NCI-H1436 treated with DMSO at 0.1 percent for 48 hours (cell line): Measurements from ENCODE around the gene TMEM214.

Experiments
- DNase-seq: peaks from one replicate; lab custom pipeline; 2025; lab: John Stamatoyannopoulos, UW

TMEM214 gene, protein sequence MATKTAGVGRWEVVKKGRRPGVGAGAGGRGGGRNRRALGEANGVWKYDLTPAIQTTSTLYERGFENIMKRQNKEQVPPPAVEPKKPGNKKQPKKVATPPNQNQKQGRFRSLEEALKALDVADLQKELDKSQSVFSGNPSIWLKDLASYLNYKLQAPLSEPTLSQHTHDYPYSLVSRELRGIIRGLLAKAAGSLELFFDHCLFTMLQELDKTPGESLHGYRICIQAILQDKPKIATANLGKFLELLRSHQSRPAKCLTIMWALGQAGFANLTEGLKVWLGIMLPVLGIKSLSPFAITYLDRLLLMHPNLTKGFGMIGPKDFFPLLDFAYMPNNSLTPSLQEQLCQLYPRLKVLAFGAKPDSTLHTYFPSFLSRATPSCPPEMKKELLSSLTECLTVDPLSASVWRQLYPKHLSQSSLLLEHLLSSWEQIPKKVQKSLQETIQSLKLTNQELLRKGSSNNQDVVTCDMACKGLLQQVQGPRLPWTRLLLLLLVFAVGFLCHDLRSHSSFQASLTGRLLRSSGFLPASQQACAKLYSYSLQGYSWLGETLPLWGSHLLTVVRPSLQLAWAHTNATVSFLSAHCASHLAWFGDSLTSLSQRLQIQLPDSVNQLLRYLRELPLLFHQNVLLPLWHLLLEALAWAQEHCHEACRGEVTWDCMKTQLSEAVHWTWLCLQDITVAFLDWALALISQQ

DNA sequence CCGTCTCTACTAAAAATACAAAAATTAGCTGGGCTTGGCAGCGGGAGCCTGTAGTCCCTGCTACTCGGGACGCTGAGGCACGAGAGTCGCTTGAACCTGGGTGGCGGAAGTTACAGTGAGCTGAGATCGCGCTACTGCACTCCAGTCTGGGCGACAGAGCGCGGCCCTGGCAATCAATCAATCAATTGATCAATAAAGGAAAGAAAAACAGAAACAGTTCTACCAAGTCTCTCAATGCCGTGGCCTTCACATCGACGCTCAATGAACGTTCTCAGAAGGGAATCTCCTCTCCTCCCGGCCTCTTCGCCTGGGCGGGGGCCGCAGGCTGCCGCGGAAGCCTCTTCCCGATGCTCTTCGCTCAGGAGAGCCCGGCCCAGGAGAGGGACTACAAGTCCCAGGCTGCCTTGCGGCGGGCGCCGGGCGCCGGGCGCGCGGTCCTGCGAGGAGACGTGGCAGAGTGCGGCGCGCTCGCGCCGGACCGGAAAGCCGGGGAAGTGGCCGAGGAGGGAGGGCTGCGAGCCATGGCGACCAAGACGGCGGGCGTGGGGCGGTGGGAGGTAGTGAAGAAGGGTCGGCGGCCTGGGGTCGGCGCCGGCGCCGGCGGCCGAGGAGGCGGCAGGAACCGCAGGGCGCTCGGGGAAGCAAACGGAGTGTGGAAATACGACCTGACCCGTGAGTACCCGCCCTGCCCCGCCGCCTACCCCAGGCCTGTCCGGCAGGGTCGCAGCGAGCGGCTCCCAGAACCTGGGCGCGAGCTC, at the start of gene TMEM214:
Gene TMEM214, plus strand, starts transcription at position 471 of the 758 bp plus-strand sequence. Its CDS starts 51 bp downstream, at position 522.
- peak; percentile 1 for DNase-seq

DNA sequence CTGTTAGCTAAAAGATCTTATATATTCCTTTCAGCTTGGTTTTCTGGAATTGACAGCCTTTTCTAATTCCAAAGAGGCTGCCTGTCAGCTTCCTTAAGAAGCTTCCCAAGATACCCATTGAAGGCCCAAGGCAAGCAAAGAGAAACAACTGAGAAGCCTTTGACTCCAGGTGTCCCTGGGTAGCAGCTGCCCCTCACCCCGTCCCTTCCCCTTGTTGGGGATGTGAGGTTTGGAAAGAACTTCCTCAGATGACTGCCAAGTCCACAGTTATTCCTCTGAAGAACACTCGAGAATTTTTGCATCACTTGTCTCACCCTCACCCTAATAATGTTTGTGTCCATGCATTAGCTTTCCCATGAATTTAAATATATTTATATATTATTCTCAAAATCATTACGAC, 49.0 kb upstream of the TMEM214 start:
- DNase-seq = no peak

DNA sequence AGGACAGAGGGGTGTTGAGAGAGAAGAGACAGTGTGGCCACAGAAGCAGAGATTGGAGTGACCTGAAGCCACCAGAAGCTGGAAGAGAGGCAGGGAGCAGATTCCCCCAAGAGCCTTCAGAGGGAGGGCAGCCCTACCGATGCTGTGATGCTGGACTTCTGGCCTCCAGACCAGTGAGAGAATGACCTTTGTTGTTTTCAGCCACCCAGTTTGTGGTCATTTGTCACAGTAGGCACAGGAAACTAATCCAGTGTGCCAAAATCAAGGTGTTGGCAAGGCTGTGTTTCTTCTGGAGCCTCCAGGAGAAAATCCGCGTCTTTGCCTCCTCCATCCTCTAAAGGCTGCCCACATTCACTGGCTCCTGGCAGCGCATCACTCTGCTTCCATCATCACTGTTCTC, 47.0 kb upstream of the TMEM214 start:
- no peak for DNase-seq

DNA sequence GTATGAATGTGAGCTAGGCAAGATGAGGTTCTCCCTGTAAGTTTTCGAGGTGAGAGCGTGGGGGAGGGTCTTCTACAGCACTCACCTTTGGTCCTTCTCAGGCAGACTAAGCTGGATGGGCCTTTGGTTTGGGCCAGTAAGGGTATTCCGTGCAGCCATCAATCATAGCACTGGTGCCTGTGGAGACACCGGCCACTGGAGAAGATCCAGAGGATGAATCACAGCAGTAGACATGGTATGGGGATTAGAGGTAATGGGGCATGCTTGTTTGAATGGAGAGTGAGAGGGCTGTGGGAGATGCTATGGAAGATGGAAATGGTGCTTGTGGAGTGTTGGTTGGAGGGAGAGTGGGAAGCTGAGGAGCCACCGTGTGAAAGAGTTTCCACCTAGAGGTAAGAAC, 46.2 kb upstream of the TMEM214 start:
- DNase-seq = no peak

DNA sequence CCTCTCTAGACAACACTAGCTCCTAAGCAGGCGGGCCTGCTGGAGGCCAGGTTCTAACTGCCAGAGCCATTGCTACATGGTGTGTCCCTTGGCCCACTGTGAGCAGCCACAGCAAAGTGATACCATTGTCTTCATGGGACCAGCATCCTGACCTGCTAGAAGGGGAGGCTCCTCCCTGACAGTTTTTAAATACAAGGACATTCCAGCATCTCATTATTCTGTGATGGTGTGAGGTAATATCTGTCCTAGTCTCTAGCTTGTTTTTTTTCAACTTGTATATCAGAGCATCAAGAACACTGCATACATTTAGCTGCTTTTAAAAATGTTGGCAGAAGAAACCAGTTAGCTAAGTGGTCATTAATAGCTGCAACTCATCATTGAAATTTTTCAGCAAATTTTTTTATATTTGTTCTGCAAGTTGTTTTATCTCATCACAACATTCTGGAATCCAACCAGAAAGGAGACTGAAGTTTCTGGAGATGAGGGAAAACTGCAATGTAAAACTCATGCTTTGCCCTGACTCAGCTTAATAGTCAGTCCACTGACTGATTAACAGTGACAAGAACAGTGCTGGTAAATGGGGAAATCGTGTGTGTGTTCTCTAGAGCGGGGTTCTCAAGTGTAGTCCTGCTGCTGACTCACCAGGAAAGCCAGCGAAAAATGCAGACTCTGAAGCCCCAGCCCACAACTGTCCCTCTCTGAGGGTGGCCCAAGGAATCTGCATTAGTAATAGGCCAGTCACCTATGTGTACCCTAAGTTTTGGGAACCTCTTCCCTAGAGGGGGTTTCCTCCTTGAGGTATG, 44.5 kb upstream of the TMEM214 start:
- no peak for DNase-seq

DNA sequence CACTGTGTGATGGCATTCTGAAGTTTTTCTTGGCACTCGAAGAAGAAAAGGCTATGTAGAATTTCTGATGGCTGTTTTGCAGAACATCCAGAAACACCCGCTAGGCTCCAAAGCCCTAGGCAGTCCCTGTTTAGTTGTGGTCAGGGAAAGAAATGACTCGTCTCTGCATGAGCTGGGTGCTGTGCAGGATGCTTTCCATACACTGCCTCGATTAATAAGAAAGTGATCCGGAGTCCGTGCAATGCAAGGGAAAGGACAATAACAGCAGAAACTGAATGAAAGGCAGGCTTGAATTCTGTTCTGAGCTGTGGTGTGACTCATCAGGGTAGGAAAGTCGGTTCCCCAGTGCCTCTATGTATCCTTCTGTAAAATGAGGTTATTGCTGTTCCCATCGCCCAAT, 43.6 kb upstream of the TMEM214 start:
- no peak for DNase-seq

DNA sequence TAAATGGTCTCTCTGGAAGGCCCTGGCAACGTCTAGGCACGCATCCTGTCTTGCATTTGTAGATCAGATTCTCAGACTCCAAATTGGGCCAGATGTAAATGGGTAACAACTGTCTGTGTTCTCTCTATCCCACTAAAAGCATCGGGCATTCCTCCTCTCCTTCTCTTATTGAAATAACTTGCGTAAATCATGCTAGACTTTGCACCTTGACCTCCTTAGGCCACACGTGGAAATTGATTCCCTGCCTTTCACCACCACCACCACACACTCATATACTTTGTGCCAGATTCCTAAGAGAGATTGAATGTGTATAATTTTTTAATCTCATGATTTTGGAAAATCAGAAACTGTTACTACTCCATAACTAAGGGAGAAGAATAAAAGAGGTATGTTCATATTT, 41.0 kb upstream of the TMEM214 start:
- DNase-seq = no peak

DNA sequence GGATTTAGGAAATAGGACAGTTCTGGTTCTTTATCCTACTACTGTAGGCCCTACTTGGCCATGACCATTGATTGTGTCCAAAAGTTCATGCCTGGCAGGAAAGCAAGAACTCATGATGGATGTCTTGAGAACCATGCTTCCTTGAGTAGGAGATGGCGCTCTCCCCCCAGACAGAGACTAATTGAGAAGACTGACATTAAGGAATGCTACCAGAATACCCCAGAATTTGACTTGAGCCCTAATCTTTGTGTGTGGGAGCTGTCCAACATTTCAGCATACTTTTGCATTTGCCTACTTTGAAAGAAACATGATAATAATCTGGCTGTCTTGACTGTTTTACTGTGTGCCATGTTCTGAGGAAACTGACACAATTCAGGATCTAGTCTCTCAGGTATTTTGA, 39.0 kb upstream of the TMEM214 start:
- DNase-seq = no peak

DNA sequence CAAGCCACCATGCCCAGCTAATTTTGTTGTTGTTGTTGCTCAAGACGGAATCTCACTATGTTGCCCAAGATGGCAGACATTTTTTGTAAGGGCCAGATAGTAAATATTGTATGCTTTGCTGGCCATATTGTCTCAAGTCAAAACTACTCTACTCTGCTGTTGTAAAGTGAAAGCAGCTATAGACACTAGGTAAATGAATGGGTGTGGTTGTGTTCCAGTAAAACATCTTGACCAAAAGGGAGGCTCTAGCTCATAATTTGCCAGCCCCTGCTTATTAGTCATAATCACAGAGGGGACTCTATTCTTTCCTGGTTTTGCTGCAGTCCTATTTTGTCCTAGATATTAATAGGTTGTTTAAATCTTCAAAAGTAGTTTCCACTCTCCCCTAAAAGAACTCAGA, 37.8 kb upstream of the TMEM214 start:
- DNase-seq = no peak

DNA sequence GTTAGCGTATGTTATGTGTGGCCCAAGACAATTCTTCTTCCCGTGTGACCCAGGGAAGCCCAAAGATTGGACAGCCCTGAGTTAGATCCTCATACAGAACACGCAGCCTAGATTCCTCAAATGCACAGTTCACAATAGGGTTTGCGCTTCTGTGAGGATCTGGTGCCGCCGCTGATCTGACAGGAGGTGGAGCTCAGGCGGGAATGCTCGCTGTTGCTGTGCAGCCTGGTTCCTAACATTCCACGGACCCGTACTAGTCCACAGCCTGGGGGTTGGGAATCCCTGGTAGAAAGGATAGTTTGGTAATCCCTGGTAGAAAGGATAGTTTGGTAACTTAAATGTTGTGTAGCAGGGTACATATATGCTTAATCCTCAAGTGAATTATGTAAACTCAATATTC, 35.4 kb upstream of the TMEM214 start:
- DNase-seq = no peak

DNA sequence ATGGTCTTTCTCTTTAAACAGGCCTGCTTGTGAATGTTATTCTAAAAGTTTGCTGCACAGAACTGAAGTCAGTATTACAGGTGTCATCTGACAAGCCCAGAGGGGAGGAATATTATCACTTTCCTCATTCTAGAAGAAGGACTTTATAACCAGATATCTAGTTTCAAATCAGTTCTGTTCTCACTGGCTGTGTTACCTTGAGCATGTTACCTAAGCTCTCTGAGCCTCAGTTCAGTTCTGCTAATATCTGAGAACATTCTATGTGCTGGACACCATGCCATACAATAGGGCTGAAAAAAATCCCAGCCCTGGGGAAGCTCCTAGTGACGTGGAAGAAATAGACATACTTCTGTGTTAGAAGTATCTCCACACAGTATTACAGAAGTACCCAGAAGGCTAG, 34.4 kb upstream of the TMEM214 start:
- DNase-seq = no peak

DNA sequence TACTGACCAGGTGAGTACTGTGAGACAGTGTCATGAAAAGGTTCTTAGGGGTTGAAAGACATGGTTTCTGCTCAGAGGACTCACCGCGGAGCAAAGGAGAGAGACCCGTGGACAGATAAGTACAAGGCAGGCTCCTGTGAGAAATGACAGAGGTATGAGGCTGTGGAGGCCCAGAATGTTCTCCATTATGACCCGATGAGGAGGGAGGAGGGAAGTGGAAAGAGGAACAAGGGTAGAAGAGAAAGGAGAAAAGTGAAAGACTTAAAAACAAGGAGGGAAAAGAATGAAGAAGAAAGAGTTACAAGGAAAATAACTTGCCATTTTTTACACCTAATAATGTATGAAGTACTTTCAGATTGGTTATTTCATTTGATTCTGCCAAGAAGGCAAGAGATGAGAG, 32.5 kb upstream of the TMEM214 start:
- no peak for DNase-seq

DNA sequence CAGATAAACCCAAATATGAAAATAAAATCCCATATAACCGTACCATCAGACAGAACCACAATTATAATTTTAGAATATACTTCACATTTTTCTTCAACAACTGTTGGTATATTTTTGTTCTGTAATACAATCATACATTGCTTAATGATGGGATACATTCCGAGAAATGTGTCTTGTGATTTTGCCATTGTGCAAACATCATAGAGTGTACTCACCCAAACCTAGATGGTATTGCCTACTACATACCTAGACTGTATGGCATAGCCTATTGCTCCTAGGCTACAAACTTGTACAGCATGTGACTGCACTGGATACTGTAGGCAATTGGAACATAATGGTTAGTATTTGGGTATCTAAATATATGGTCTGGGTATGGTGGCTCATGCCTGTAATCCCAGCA, 31.8 kb upstream of the TMEM214 start:
- no peak for DNase-seq

DNA sequence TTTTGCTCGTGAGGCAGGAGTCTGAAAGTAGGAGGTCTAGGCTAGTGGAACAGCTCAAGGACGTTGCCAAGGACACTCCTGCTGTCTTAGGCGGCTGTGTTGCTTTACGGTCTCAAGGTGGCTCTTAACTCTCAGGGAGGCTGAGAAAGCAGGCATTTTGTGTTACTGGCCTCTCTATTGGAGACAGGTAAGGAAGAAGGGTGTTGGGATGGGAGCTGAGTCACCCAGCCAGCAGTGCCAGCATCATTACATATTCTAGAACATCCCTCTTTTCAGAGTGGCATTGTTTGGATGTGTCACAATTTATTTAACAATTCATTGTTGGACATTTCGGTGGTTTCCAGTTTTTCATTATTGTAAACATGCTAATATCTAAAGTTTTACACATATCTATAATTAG, 30.8 kb upstream of the TMEM214 start:
- DNase-seq = no peak

DNA sequence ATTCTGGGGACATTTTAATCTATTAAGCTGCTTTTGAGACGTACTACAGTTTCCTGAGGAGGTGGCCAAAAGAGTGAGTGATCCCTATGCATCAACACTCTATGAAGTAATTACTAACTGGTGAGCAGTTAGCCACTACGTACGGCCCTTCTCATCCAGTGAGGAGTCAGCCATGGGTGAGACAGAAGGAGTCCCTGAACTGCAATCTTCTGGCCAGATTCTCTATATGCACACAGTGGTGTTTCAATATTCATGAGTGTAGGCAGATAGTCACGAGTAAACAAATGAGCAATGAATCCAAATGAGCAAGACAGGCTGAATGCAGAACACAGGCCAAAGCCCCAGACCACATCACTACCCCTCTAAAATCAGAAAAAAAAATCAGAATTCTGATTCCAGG, 29.8 kb upstream of the TMEM214 start:
- no peak for DNase-seq

DNA sequence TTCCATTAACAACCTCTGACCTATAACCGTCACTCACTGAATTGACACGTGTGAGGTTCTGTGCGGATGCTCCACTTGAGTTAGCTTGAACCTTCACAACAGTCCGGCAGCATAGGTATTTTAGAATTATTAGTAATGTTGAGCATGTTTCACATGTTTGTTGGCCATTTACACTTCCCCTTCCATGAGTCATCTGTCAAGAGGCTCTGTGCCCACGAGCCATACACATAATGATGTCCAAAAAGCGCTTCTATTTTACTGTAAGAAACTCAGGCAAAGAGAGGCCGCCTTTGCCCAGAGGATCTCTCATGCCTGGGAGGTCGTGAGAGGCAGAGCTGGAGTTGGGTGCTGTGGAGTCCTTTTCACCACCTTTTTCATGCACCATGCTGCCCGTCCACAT, 28.9 kb upstream of the TMEM214 start:
- no peak for DNase-seq

DNA sequence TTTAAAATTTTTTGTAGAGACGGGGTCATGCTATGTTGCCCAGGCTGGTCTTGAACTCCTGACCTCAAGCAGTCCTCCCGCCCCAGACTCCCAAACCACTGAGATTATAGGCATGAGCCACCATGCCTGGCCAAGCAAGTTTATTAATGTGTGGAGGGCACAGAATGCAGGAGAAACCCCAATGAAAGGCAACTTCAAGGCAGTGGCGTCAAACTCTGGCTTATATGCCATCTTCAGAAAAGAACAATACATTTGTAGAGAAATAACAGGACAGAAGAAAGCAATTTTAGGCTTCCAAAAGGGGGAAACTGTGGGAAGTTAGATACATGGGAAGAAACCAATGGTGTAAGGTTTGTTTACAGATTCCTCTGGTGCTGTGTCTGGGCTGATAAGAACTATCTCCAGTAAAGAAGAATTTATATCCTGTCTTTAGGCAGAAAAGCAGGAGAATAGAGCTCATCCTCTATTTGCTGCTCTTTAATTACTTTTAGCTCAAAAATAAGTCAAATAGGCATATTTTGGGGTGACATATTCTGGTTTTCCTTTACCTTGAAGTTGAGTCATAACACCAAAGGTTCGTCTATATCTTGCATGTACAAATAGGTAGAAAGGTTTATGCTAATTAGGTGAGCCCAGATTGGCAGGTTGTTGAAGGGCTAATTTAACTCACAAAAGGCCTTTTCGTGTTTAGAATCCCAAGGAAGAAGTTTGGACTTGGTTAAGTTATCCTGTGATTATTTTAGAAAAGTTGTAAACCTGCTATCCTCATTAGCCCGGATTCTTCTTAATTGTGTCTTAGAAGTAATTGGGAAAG, 26.0 kb upstream of the TMEM214 start:
- DNase-seq = no peak

DNA sequence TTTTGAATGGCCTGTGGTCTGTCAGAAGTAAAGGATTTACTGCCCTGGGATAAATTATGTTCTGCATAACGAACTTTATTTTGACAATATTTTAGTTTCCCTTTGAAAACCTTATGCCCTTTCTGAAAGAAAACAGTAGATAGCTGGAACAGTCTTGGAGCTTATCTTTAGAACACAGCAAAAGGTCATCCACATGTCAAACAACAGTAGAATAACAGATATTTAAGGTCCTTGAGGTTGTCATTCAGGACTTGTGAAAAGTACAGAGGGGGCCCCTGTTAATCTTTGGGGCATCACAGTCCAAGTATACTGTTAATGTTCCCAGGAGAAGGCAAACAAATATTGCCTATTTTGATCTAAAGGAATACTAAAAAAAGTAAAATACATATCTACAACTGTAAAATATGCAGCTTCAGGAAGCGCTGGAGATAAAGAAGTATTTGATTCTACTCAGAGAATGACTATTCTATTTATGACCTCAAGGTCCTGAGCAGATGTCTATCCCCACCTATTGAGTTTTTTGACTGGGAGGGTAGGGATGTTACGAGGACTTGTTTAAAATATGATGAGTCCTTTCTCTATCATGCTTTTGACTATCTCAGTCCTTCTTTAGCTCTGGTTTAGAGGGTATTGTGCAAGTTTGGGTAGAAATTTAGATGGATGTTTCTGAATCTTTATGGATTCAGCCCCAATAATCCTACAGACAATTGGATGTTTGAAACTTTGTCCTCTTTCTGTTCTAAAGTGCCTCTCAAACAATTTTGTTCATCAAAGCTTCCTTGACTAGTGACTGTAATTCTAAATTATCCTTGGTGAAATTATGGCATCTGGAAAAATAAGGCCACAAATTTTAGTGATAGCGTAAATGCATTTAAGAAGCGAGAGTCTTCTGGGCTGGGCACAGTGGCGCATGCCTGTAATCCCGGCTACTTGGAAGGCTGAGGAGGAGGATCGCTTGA, 25.1 kb upstream of the TMEM214 start:
- no peak for DNase-seq

DNA sequence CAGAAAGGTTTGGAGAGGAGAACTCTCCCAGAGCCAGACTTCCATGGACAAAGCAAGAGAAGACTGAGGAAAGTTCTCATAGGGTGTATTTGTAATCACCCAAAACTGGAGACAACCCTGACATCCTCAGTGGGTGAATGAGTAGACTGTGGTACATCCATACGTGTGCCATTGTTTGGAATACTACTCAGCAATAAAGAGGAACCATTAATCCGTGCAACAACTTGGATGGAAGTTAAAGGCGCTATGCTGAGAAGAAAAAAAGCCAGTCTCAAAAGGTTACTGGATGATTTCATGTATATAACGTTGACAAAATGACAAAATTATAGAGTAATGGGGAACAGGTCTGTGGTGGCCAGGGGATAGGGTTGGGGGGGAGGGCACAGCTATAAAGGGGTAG, 24.1 kb upstream of the TMEM214 start:
- no peak for DNase-seq

DNA sequence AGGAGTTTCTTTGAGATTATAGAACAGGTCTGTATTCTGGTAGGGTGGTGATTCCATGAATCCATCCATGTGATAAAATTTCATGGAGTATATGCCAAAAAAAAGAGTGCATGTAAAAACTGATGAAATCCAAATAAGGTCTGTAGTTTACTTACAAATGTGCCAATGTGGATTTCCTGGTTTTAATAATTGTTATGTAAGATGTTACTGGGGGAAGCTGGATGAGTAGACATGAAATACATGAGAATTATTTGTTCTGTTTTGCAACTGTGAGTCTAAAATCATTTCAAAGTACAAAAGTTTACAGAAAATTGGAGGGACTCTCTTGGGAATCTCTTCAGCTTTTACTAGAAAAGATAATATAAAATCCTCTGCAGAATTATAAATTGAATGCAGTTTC, 23.7 kb upstream of the TMEM214 start:
- no peak for DNase-seq
